ENCODE results near the gene DHRSX. TPM values are rescaled to one million over a fixed set of nuclear protein-coding genes. Genes with fewer than 3 reads are reported as not detected.
"Not testable (repeated sequence)": the region's sequence is repeated elsewhere in the genome, so short reads cannot be mapped to it uniquely, and the experiment has no call there.

Gene DHRSX
- total and polyA plus RNA-seq, 2 experiments from 2014 or later, result 37.2 to 71.7 TPM

DNA sequence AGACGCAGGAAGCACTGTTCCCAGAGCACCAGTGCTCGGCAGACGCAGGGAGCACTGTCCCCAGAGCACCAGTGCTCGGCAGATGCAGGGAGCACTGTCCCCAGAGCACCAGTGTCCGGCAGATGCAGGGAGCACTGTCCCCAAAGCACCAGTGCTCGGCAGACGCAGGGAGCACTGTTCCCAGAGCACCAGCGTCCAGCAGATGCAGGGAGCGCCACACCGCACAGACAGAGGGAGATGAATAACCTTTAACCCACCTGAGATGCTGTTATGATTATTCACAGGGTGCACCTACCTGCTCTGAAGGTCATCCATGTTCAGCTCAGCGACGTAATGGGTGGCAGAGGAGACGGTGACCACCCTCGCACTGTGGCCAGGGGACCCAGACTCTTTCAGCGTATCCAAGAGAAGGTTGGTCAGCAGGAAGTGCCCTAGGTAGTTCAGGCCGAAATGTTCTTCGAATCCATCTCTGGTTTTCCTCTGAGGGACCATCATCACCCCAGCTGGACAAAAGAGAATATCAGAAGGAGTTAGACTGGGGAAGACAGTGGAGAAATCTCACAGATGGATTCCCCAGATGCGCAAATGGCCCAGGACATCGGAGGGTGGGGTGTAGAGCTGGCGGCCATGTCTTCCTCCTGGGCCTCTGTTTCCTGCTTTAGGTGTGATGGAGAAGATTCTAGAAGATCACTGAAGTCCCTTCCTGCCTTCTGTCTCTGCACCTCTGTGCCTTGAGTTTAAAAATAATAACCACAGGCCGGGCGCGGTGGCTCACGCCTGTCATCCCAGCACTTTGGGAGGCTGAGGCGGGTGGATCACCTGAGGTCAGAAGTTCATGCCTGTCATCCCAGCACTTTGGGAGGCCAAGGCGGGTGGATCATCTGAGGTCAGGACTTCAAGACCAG, 234.1 kb downstream of the DHRSX start:
- Histone ChIP-seq H3K79me2 (no peaks in the 10 kb centered on the region), H2AFZ (no peak overlapping the region), H3K9me2 (replicated peaks; ENCODE audit: insufficient read depth) (no peaks in the 10 kb centered on the region), H3K4me3 (no peak overlapping the region), H3K4me1 (ENCODE audit: insufficient read depth) (no peaks in the 10 kb centered on the region), H3K36me3 (replicated peaks; ENCODE audit: insufficient read depth, low read depth) (no peaks in the 10 kb centered on the region), H3K27me3 (no peaks in the 10 kb centered on the region), H3K9me3 (ENCODE audit: low read depth) (no peaks in the 10 kb centered on the region), H3K4me2 (no peak overlapping the region), H4K20me1 (ENCODE audit: insufficient read depth, poor library complexity, severe bottlenecking) (no peaks in the 10 kb centered on the region), H3K27ac (no peak overlapping the region)
- no peak for DNase-seq (ENCODE audit: low spot score)
- no peak for TF ChIP-seq EZH2 (IDR thresholded peaks at IDR 0.05; ENCODE audit: borderline replicate concordance)
- TF ChIP-seq, protein P1, sequence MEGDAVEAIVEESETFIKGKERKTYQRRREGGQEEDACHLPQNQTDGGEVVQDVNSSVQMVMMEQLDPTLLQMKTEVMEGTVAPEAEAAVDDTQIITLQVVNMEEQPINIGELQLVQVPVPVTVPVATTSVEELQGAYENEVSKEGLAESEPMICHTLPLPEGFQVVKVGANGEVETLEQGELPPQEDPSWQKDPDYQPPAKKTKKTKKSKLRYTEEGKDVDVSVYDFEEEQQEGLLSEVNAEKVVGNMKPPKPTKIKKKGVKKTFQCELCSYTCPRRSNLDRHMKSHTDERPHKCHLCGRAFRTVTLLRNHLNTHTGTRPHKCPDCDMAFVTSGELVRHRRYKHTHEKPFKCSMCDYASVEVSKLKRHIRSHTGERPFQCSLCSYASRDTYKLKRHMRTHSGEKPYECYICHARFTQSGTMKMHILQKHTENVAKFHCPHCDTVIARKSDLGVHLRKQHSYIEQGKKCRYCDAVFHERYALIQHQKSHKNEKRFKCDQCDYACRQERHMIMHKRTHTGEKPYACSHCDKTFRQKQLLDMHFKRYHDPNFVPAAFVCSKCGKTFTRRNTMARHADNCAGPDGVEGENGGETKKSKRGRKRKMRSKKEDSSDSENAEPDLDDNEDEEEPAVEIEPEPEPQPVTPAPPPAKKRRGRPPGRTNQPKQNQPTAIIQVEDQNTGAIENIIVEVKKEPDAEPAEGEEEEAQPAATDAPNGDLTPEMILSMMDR (IDR thresholded peaks at IDR 0.05; ENCODE audit: poor library complexity), result no peak
- 95% methylated on average over 26 of the region's 26 CpGs for WGBS (ENCODE audit: low lambda C conversion rate, missing lambda C conversion rate)

DNA sequence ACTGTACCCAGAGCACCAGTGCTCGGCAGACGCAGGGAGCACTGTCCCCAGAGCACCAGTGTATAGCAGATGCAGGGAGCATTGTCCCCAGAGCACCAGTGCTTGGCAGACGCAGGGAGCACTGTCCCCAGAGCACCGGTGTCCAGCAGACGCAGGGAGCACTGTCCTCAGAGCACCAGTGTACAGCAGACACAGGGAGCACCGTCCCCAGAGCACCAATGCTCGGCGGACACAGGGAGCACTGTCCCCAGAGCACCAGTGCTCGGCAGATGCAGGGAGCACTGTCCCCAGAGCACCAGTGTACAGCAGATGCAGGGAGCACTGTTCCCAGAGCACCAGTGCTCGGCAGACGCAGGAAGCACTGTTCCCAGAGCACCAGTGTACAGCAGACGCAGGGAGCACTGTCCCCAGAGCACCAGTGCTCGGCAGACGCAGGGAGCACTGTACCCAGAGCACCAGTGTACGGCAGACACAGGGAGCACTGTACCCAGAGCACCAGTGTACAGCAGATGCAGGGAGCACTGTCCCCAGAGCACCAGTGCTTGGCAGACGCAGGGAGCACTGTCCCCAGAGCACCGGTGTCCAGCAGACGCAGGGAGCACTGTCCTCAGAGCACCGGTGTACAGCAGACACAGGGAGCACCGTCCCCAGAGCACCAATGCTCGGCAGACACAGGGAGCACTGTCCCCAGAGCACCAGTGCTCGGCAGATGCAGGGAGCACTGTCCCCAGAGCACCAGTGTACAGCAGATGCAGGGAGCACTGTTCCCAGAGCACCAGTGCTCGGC, 234.9 kb downstream of the DHRSX start:
- H3K9me2 ChIP-seq (replicated peaks; ENCODE audit: insufficient read depth); H4K20me1 ChIP-seq (ENCODE audit: insufficient read depth, poor library complexity, severe bottlenecking); H3K27ac ChIP-seq; H3K27me3 ChIP-seq; H3K36me3 ChIP-seq (replicated peaks; ENCODE audit: insufficient read depth, low read depth); H3K4me2 ChIP-seq; H2AFZ ChIP-seq; H3K9me3 ChIP-seq (ENCODE audit: low read depth); H3K79me2 ChIP-seq; DNase-seq (ENCODE audit: low spot score); H3K4me1 ChIP-seq (ENCODE audit: insufficient read depth); H3K4me3 ChIP-seq: not testable (repeated sequence)
- WGBS (ENCODE audit: low lambda C conversion rate, missing lambda C conversion rate), result 95% methylated on average over 13 of the region's 23 CpGs

DNA sequence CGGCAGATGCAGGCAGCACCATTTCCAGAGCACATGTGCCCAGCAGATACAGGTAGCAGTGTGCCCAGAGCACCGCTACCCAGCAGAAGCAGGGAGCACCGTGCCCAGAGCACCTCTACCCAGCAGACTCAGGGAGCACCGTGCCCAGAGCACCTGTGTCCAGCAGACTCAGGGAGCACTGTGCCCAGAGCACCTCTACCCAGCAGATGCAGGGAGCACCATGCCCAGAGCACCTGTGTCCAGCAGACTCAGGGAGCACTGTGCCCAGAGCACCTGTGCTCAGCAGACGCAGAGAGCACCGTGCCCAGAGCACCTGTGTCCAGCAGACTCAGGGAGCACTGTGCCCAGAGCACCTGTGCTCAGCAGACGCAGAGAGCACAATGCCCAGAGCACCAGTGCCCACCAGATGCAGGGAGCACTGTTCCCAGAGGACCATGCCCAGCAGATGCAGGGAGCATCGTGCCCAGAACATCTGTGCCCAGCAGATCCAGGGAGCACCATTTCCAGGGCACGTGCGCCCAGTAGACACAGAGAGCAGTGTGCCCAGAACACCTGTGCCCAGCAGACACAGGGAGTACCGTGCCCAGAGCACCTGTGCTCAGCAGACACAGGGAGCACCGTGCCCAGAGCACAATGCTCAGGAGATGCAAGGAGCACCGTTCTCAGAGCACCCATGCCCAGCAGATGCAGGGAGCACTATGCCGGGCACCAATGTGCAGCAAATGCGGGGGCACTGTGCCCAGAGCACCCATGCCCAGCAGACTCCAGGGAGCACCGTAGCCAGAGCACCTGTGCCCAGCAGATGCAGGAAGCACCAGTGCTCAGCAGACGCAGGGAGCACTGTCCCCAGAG, 236.4 kb downstream of the DHRSX start:
- WGBS (ENCODE audit: low lambda C conversion rate, missing lambda C conversion rate), result 97% methylated on average over 16 of the region's 17 CpGs
- H2AFZ ChIP-seq, result no peak overlapping the region
- no peaks in the 10 kb centered on the region for H3K27me3 ChIP-seq
- H3K27ac ChIP-seq, result no peak overlapping the region
- no peak overlapping the region for H3K4me2 ChIP-seq
- TF ChIP-seq, protein P1 (IDR thresholded peaks at IDR 0.05; ENCODE audit: poor library complexity), result no peak
- TF ChIP-seq EZH2phosphoT487 (IDR thresholded peaks at IDR 0.05; ENCODE audit: low read depth, severe bottlenecking, unreplicated experiment), result no peak
- TF ChIP-seq EZH2 (IDR thresholded peaks at IDR 0.05; ENCODE audit: borderline replicate concordance), result no peak
- no peaks in the 10 kb centered on the region for H3K79me2 ChIP-seq
- no peaks in the 10 kb centered on the region for H3K36me3 ChIP-seq (replicated peaks; ENCODE audit: insufficient read depth, low read depth)
- no peaks in the 10 kb centered on the region for H3K4me1 ChIP-seq (ENCODE audit: insufficient read depth)
- H4K20me1 ChIP-seq (ENCODE audit: insufficient read depth, poor library complexity, severe bottlenecking), result no peaks in the 10 kb centered on the region
- no peaks in the 10 kb centered on the region for H3K9me3 ChIP-seq (ENCODE audit: low read depth)
- DNase-seq (ENCODE audit: low spot score), result no peak
- no peaks in the 10 kb centered on the region for H3K9me2 ChIP-seq (replicated peaks; ENCODE audit: insufficient read depth)
- no peak overlapping the region for H3K4me3 ChIP-seq
